ENCODE results near the gene CD82. TPM values are rescaled to one million over a fixed set of nuclear protein-coding genes. Genes with fewer than 3 reads are reported as not detected.

CD82 gene
- total RNA-seq, 2 experiments from 2014 or later, result 239 to 272 TPM

- no peak for ATAC-seq
- Mint-ChIP-seq H3K27ac (no peak overlapping the region), H3K4me3 (no peak overlapping the region), H3K9me3 (ENCODE audit: low read depth) (no peaks in the 10 kb centered on the region), H3K4me1 (peaks cover 75% of the 10 kb centered on the region), H3K27me3 (no peaks in the 10 kb centered on the region), H3K36me3 (ENCODE audit: low read depth) (peaks cover 55% of the 10 kb centered on the region)
- DNase-seq, result no peak
- CTCF ChIA-PET, result interaction anchor here (0.8 to 1.2 kb wide), 3 partner anchors 10 to 27 kb away, joined by 3 to 4 read pairs (median 3); no protein-coding TSS in a partner anchor
- POLR2A ChIA-PET, result no interaction called here
- intact Hi-C loops (cut with DNase I, micrococcal nuclease), result no loop called here
Measured at GRCh38 chr11:44593251-44593650, 27.8 kb downstream of the CD82 start.

DNA sequence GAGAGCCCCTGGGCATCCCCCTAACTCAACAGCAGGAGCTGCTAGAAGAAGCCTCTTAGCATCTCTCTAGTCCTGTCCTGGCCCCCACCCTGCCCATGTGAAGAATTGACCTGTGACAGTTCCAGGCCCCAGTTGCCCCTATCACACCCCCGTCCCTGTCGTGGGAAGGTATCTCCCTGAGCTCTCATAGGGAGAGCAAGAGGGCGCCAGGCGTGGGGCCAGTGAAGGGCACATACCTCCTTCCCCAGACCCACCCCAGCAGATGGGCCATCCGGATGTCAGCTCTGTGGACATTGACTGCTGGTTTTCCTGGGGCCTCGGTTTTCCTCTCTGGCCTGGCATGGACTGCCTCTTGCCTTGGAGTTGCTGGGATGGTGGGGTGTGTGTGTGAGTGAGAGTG, 29.5 kb downstream of the CD82 start:
- ChIA-PET POLR2A (no interaction called here), CTCF (interaction anchor here (0.6 kb wide), 2 partner anchors 36 to 774 kb away, joined by 3 read pairs; no protein-coding TSS in a partner anchor)
- Mint-ChIP-seq H3K4me1 (peaks cover 79% of the 10 kb centered on the region), H3K9me3 (ENCODE audit: low read depth) (no peaks in the 10 kb centered on the region), H3K27me3 (no peaks in the 10 kb centered on the region), H3K36me3 (ENCODE audit: low read depth) (peaks cover 48% of the 10 kb centered on the region), H3K4me3 (no peak overlapping the region), H3K27ac (peak overlapping the region; percentile 80)
- DNase-seq (no peak), ATAC-seq (no peak)
- intact Hi-C loops (cut with DNase I, micrococcal nuclease), result no loop called here

- Mint-ChIP-seq H3K27ac (peak overlapping the region; percentile 79), H3K9me3 (ENCODE audit: low read depth) (no peaks in the 10 kb centered on the region), H3K4me1 (peaks cover 84% of the 10 kb centered on the region), H3K27me3 (no peaks in the 10 kb centered on the region), H3K4me3 (peak overlapping the region; percentile 49), H3K36me3 (ENCODE audit: low read depth) (peaks cover 49% of the 10 kb centered on the region)
- DNase-seq, result no peak
- intact Hi-C loops (cut with DNase I, micrococcal nuclease), result loop anchor here in 1 of 2 experiments (2.0 kb wide), 1 partner anchor 31 kb away; the partner anchor contains the start of gene CD82
- POLR2A ChIA-PET, result interaction anchor here (1.1 to 1.3 kb wide), 2 partner anchors 14 to 31 kb away, joined by 3 read pairs; partner anchors contain the start of gene CD82
- ATAC-seq, result no peak
- CTCF ChIA-PET, result interaction anchor here (0.6 to 1.3 kb wide), 5 partner anchors 21 to 31 kb away, joined by 3 to 7 read pairs (median 4); partner anchors contain the start of gene CD82
Measured at GRCh38 chr11:44595964-44596381, 30.5 kb downstream of the CD82 start.

DNA sequence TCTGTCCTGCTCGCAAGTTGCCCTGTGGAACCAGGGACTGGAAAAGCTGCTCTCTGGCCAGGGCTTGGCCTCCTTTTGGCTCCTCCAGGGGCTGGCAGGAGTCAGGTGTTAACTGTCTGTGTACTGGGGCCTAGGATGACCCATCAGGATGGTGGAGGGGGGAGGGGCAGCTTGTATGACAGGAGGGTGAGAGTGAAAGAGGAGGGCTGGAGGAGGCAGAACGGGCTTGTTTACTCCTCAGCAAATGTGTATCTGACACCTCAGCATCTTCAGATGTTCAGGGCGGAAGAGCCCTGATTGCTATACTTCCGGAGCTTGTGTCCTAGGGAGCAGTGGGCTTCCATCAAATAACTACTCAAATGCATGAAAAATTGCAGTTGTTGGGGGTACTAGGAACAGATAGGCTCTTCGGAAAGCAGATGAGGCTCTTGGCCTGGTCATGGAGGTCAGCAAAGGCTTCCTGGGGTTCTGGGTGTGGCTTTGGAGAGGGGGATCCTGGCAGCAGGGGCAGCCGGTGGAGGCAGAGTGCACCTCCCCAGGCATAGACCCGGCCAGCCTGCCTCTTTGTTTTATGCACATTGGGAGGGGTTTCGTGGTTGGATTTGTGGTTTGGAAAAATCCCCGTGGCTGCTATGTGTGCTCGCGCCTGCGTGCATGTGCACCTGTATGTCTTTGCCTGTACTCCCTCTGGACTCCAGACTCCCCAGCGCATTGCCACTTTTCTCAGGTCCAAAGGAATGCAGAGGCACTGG, 31.2 kb downstream of the CD82 start:
- H3K4me1 Mint-ChIP-seq, result peaks cover 84% of the 10 kb centered on the region

GRCh38 chr11:44597358-44598012, 32.0 kb downstream of the CD82 start:
- POLR2A ChIA-PET, result no interaction called here
- Mint-ChIP-seq H3K36me3 (ENCODE audit: low read depth) (peaks cover 50% of the 10 kb centered on the region), H3K27me3 (no peaks in the 10 kb centered on the region), H3K4me1 (peaks cover 84% of the 10 kb centered on the region), H3K27ac (peak overlapping the region; percentile 79), H3K4me3 (peak overlapping the region; percentile 49), H3K9me3 (ENCODE audit: low read depth) (no peaks in the 10 kb centered on the region)
- CTCF ChIA-PET, result interaction anchor here (0.5 to 1.3 kb wide), 4 partner anchors 14 to 74 kb away, joined by 3 read pairs; no protein-coding TSS in a partner anchor
- DNase-seq (no peak), ATAC-seq (peak; percentile 22)
- intact Hi-C loops (cut with DNase I, micrococcal nuclease), result loop anchor here (1.0 to 2.0 kb wide), 3 partner anchors 22 to 33 kb away; partner anchors contain the start of gene CD82 (in 1 of the 2)

More for the DNA sequence above, 31.2 kb downstream of the CD82 start:
- no peaks in the 10 kb centered on the region for H3K9me3 Mint-ChIP-seq (ENCODE audit: low read depth)
- H3K4me3 Mint-ChIP-seq, result peak overlapping the region; percentile 49
- no peaks in the 10 kb centered on the region for H3K27me3 Mint-ChIP-seq
- peak overlapping the region; percentile 79 for H3K27ac Mint-ChIP-seq
- peaks cover 48% of the 10 kb centered on the region for H3K36me3 Mint-ChIP-seq (ENCODE audit: low read depth)
- DNase-seq (peak; percentile 88), ATAC-seq (peak; percentile 76)
- ChIA-PET CTCF (interaction anchor here (0.5 to 1.3 kb wide), 8 partner anchors 14 to 286 kb away, joined by 3 to 7 read pairs (median 3); partner anchors contain the start of gene CD82), POLR2A (interaction anchor here (1.1 to 1.3 kb wide), 2 partner anchors 13 to 32 kb away, joined by 3 read pairs; partner anchors contain the start of gene CD82)
- intact Hi-C loops (cut with DNase I, micrococcal nuclease), result loop anchor here (1.0 to 2.0 kb wide), 3 partner anchors 21 to 32 kb away; partner anchors contain the start of gene CD82 (in 1 of the 2)

- ChIA-PET CTCF (interaction anchor here (1.1 to 1.3 kb wide), 3 partner anchors 39 to 44 kb away, joined by 3 read pairs; no protein-coding TSS in a partner anchor), POLR2A (interaction anchor here (0.8 to 0.9 kb wide), 2 partner anchors 31 to 34 kb away, joined by 3 to 5 read pairs; partner anchors contain the start of gene CD82)
- peaks cover 83% of the 10 kb centered on the region for H3K4me1 Mint-ChIP-seq
- DNase-seq (no peak), ATAC-seq (no peak)
- H3K27me3 Mint-ChIP-seq, result no peaks in the 10 kb centered on the region
- H3K4me3 Mint-ChIP-seq, result no peak overlapping the region
- intact Hi-C loops (cut with DNase I, micrococcal nuclease), result no loop called here
- no peak overlapping the region for H3K27ac Mint-ChIP-seq
- H3K9me3 Mint-ChIP-seq (ENCODE audit: low read depth), result no peaks in the 10 kb centered on the region
- peaks cover 47% of the 10 kb centered on the region for H3K36me3 Mint-ChIP-seq (ENCODE audit: low read depth)
Measured at GRCh38 chr11:44598831-44599230, 33.4 kb downstream of the CD82 start.

DNA sequence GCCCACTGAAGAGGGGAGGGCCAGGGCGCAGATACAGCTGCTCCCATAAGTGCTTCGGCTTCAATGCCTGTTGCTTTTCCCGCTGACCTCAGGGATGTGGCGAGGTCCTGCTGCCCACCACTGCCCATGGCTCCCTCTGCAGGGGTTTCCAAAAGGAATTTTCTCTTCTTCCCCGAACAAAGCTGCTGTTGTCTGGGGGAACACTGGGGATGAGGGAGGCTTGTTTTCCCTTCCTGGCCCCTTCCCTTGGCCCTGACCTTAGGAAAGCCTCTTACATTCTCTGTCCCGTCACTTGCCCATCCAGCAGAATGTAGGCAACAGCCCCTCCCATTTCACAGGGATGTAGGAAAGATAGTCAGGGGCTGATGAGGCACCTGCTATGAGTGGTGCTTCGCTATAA, 34.8 kb downstream of the CD82 start:
- ChIA-PET CTCF (interaction anchor here (1.0 kb wide), 1 partner anchor 17 kb away, joined by 3 read pairs; no protein-coding TSS in a partner anchor), POLR2A (no interaction called here)
- Mint-ChIP-seq H3K9me3 (ENCODE audit: low read depth) (no peaks in the 10 kb centered on the region), H3K36me3 (ENCODE audit: low read depth) (peaks cover 49% of the 10 kb centered on the region), H3K27me3 (no peaks in the 10 kb centered on the region), H3K4me3 (no peak overlapping the region), H3K4me1 (peaks cover 76% of the 10 kb centered on the region), H3K27ac (peak overlapping the region; percentile 42)
- ATAC-seq (no peak), DNase-seq (no peak)
- intact Hi-C loops (cut with DNase I, micrococcal nuclease), result no loop called here

DNA sequence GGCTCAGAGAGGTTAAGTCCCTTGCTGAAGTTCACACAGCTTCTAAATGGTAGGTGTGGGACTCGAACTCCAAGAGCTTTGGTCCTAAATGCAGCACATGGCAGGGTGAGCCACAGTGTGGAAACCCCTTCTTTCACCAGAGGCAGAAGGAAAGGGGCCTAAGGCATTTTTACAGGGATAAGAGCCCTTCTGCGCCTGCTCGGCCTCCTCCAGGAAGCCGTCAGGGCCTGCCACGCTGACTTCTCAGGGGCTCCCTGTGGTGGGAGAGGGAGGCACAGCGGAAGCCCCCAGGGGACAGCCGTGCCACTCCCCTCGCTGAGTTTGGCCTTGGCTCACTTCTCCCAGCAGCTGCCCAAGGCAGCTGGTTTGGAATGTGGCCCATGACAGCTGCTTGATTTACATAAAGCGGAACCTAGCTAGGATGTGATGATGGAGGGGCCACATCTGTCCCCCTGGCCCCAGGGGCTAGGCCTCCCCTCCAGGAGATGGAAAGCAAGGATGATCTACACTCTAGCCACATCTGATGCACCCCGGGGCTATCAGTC, 35.4 kb downstream of the CD82 start:
- no peak for DNase-seq
- Mint-ChIP-seq H3K27me3 (no peaks in the 10 kb centered on the region), H3K27ac (peak overlapping the region; percentile 78), H3K9me3 (ENCODE audit: low read depth) (no peaks in the 10 kb centered on the region), H3K4me3 (no peak overlapping the region), H3K4me1 (peaks cover 75% of the 10 kb centered on the region), H3K36me3 (ENCODE audit: low read depth) (peaks cover 50% of the 10 kb centered on the region)
- ATAC-seq, result no peak
- CTCF ChIA-PET, result interaction anchor here (0.7 to 1.4 kb wide), 3 partner anchors 16 to 41 kb away, joined by 3 to 7 read pairs (median 4); no protein-coding TSS in a partner anchor
- intact Hi-C loops (cut with DNase I, micrococcal nuclease), result no loop called here
- POLR2A ChIA-PET, result no interaction called here

DNA sequence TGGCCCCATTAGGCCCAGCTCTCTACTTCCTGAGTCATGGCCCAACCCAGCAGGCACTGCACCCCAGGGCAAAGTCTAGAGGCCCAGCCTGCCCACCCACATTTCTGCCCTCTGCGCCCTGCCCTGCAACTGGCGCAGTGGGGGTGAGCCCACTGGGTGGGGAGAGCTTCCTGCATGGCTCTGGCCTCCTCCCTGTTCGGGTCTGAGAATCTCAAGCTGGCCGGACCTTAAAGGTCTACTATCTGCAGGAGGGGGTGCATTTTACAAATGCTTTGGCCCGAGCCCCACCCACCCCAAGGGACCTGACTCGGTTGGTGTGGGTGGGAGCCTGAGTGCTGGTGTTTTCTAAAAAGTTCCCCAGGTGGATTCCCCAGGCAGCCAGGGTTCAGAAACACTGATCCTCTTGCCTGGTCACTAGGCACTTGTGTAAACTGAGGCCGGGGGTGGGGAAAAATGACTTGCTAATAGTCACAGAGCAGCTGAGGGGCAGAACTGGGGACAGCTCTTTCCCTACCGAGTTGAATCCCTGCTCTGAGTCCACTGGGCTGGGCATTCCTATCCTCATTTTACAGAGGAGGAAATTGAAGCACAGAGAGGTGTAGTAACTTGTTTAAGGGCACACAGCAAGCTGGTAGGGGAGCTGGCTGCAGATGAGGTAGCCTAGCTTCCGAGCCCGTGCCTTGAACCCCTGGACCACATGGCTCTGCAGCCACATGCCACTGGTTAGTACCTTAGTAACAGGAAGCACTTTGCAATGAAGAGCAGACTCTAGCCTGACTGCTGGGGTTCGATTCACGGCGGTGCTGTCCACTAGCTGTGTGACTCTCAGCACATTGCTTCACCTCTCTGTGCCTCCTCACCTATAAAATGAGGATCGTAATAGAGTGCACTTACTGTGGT, 36.3 kb downstream of the CD82 start:
- Mint-ChIP-seq H3K27ac (peak overlapping the region; percentile 78), H3K36me3 (ENCODE audit: low read depth) (peaks cover 57% of the 10 kb centered on the region), H3K4me3 (no peak overlapping the region), H3K27me3 (no peaks in the 10 kb centered on the region), H3K9me3 (ENCODE audit: low read depth) (no peaks in the 10 kb centered on the region), H3K4me1 (peaks cover 75% of the 10 kb centered on the region)
- DNase-seq, result peak; percentile 57
- ATAC-seq, result peak; percentile 48
- CTCF ChIA-PET, result interaction anchor here (0.5 to 1.6 kb wide), 6 partner anchors 9 to 211 kb away, joined by 3 to 7 read pairs (median 4); no protein-coding TSS in a partner anchor
- POLR2A ChIA-PET, result interaction anchor here (0.9 kb wide), 1 partner anchor 36 kb away, joined by 4 read pairs; the partner anchor contains the start of gene CD82
- intact Hi-C loops (cut with DNase I, micrococcal nuclease), result no loop called here

GRCh38 chr11:44602891-44603310, 37.4 kb downstream of the CD82 start:
- Mint-ChIP-seq H3K27me3 (no peaks in the 10 kb centered on the region), H3K9me3 (ENCODE audit: low read depth) (no peaks in the 10 kb centered on the region), H3K4me1 (peaks cover 76% of the 10 kb centered on the region), H3K4me3 (no peak overlapping the region), H3K36me3 (ENCODE audit: low read depth) (peaks cover 66% of the 10 kb centered on the region), H3K27ac (peak overlapping the region; percentile 13)
- CTCF ChIA-PET, result interaction anchor here (1.2 to 1.6 kb wide), 2 partner anchors 15 to 46 kb away, joined by 5 to 6 read pairs; no protein-coding TSS in a partner anchor
- DNase-seq (no peak), ATAC-seq (no peak)
- intact Hi-C loops (cut with DNase I, micrococcal nuclease), result no loop called here
- POLR2A ChIA-PET, result no interaction called here

All from activated CD4-positive, alpha-beta T cell treated with anti-CD3 and anti-CD28 coated beads for 36 hours (primary cell).